Measurements from ENCODE around the gene IL27RA.

- TF ChIP-seq ZNF274 (IDR thresholded peaks at IDR 0.05; ENCODE audit: low read depth, low read length) (no peak), POLR2A (IDR thresholded peaks at IDR 0.05; ENCODE audit: borderline replicate concordance, extremely low read depth, insufficient read depth, insufficient read length) (no peak)
These were observed 20.9 kb downstream of the IL27RA start for GRCh38 chr19:14052470-14052869.

Measured in HCT116 (cell line).